ENCODE data around the gene PAQR3. TPM values are rescaled to one million over a fixed set of nuclear protein-coding genes. Genes with fewer than 3 reads are reported as not detected.

PAQR3 gene
- total RNA-seq, 2 donors from 2014 or later: 12.2 to 12.8 TPM

DNA sequence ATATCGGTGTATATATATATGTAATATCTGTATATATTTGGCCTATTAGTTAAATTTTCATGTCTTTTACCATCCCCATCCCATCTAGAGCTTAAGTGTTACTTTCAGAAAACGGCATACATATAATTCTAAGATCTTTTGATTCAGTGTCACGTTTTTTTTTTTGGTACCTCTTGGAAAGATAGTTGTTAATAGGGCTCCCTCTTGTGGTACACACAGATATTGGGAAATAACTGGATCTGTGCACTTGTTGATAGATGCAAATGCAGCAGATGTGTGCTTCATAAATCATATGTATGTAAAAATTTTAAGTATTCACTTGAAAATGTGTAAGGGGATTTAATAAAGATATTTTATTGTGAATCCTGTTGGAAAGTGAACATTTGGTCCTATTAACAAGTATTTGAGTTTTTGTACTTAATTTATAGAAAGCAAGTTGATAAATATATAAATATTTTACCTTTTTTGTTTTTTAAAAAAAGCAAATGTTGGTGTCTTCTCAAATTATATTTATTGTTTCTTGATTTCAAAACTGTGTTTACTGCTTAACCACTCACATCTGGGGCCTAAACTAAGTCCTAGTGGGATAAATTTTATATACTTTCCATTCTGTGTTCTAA is 74.7 kb downstream of the PAQR3 start:
- H3K4me1 Mint-ChIP-seq (ENCODE audit: low read depth): no peaks in the 10 kb centered on the region
- no peaks in the 10 kb centered on the region for H3K9me3 Mint-ChIP-seq
- H3K36me3 Mint-ChIP-seq (ENCODE audit: insufficient read depth in 2 of 2): no peaks in the 10 kb centered on the region
- no peak overlapping the region for H3K4me3 Mint-ChIP-seq
- DNase-seq (peak in 1 of 2 donors; percentile 20), ATAC-seq (replicated peaks in 1 of 2) (peak in 1 of 2 donors; percentile 36)
- H3K27me3 Mint-ChIP-seq (ENCODE audit: low read depth): no peaks in the 10 kb centered on the region
- H3K27ac Mint-ChIP-seq: no peak overlapping the region

DNA sequence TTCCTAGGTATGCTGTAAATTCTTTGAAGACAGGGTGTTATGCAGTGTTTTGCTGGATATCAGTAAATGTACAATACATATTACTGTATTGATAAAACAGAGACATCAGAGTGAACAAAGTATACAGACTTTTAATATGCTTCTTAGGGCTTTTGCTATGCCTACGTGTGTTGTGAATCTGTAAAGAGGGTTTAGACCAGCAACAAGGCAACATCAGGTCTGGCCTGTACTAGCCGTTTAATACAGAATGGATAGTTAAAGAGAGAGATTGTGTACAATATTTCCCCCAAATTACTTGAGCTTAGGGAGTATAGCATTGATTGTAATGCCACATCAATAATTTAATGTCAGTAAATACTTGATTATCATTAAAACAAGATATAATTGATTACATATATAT is 75.2 kb downstream of the PAQR3 start:
- Mint-ChIP-seq H3K4me1 (ENCODE audit: low read depth) (no peaks in the 10 kb centered on the region), H3K4me3 (no peak overlapping the region), H3K27me3 (ENCODE audit: low read depth) (no peaks in the 10 kb centered on the region), H3K27ac (no peak overlapping the region), H3K36me3 (ENCODE audit: insufficient read depth in 2 of 2) (no peaks in the 10 kb centered on the region), H3K9me3 (no peaks in the 10 kb centered on the region)
- DNase-seq (no peak), ATAC-seq (replicated peaks in 1 of 2) (no peak)

DNA sequence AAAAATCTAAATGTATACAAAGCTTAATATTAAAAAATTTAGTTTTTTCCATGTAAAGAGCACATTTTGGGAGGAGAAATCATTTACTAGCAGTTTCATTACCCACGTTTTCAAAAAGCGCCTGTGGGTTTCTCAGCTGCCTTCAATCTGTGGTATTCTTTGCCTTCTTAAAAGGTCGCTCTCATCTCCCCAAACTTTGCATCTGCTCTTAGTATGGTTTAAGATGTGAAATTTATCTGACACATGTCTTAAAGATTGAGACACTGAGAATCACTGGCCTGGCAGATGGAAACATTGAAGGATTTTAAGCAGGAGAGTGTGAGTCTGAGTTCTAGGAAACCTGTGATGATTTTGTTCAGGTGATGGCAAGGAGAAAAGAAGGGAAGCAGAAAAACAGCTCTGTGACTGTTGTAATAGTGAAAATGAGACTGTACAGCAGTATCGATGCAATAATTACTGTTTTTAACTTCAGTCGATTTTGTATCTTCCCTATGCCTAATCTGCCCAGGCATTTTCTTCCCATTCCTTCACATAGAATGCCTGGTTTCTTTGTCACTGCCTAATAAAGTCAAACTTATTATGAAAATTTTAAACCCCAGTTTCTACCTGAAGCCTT is 75.9 kb downstream of the PAQR3 start:
- H3K9me3 Mint-ChIP-seq: no peaks in the 10 kb centered on the region
- ATAC-seq (replicated peaks in 1 of 2) (no peak), DNase-seq (no peak)
- no peak overlapping the region for H3K4me3 Mint-ChIP-seq
- H3K36me3 Mint-ChIP-seq (ENCODE audit: insufficient read depth in 2 of 2): no peaks in the 10 kb centered on the region
- H3K27ac Mint-ChIP-seq: no peak overlapping the region
- no peaks in the 10 kb centered on the region for H3K4me1 Mint-ChIP-seq (ENCODE audit: low read depth)
- no peaks in the 10 kb centered on the region for H3K27me3 Mint-ChIP-seq (ENCODE audit: low read depth)

DNA sequence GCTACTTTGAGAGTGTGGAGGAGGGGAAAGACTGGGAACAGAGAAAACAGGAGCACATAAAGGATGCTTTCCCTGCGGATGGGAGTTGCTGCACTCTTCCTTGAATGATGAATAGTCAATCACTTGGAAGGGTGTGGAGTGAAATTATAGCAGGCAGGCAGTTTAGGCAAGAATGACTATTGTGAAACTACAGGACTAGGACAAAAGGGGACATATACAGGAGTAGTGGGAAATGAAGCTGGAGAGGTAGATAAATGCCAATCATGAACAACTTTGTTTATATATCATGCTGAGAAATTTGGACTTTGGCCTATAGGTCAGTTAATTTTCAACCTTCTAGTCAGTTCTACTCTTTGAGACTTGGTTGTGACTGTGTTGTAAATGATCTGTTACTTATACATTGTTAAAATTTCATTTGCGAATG is 76.9 kb downstream of the PAQR3 start:
- H3K27ac Mint-ChIP-seq: no peak overlapping the region
- no peaks in the 10 kb centered on the region for H3K9me3 Mint-ChIP-seq
- no peaks in the 10 kb centered on the region for H3K27me3 Mint-ChIP-seq (ENCODE audit: low read depth)
- H3K36me3 Mint-ChIP-seq (ENCODE audit: insufficient read depth in 2 of 2): no peaks in the 10 kb centered on the region
- no peak overlapping the region for H3K4me3 Mint-ChIP-seq
- H3K4me1 Mint-ChIP-seq (ENCODE audit: low read depth): no peaks in the 10 kb centered on the region
- DNase-seq (no peak), ATAC-seq (replicated peaks in 1 of 2) (no peak)

Other genes with a start within 250 kb of the PAQR3 start
- 10 to 100 TPM; 12.4 to 12.8 TPM for gene BMP2K, start 163.1 kb downstream of the PAQR3 start, total RNA-seq

Data from activated T-cell treated with anti-CD3 and anti-CD28 coated beads, Interleukin-2, amount 50 U/mL, for 72 hours (primary cell).